Measurements from ENCODE around the gene RANBP10.
"Not testable (repeated sequence)": the region's sequence is repeated elsewhere in the genome, so short reads cannot be mapped to it uniquely, and the experiment has no call there.

The RANBP10 gene

DNA sequence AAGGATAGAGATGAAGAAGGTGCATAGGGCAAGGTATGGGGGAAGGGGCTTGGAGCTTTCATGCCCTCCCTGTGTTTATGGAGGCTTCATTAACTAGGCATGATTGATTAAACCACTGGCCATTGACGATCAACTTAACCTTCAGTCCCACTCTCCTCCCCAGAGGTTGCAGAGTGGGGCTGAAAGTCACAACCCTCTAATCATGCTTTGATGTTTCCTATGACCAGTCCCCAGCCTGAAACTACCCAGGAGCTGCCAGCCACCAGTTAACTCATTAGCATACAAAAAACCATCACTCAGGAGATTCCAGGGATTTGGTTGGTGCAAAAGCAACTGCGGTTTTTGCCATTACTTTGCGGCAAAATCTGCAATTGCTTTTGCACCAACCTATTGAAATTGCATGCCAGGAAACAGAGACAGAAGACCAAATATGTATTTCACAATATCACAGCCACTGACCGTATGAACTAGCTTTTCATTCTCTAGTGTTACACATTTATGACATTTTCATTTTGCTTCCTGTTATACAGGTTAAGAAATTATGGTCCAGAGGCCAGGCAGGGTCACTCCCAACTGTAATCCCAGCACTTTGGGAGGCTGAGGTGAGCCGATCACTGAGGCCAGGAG, 92.6 kb downstream of the RANBP10 start:
- DNase-seq (ENCODE audit: low spot score) = no peak

DNA sequence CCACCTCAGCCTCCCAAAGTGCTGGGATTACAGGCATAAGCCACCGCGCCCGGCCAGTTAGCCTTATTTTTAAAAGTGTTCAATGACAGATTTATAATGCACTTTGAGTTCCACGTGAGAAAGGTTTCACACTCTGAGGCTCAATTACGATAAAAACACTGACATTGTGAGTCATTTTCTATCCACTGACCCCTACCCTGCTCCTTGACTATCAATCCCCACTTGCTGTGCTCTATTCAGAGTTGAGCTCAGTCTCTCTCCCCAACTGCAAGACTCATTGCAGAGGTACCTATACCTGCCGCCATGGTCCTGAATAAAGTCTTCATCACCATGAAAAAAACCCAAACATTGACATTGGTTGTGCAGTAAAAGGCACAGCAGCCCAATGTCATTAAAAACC, 95.8 kb downstream of the RANBP10 start:
- no peak for DNase-seq (ENCODE audit: low spot score)

DNA sequence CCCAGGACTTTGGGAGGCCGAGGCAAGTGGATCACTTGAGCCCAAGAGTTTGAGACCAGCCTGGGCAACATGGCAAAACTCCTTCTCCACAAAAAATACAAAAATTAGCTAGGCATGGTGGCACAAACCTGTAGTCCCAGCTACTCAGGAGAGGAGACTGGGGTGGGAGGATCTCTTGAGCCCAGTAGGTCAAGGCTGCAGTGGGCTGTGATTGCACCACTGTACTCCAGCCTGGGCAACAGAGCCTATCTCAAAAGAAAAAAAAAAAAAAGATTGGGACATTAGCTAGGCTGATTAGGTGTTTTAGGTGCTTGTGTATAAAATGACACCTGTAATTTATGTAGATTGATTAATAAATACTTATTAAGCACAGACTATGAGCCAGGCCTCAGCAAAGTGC, 97.3 kb downstream of the RANBP10 start:
- DNase-seq (ENCODE audit: low spot score) = no peak

GRCh38 chr16:67708368-67708771, 98.0 kb downstream of the RANBP10 start:
- no peak for DNase-seq (ENCODE audit: low spot score)

DNA sequence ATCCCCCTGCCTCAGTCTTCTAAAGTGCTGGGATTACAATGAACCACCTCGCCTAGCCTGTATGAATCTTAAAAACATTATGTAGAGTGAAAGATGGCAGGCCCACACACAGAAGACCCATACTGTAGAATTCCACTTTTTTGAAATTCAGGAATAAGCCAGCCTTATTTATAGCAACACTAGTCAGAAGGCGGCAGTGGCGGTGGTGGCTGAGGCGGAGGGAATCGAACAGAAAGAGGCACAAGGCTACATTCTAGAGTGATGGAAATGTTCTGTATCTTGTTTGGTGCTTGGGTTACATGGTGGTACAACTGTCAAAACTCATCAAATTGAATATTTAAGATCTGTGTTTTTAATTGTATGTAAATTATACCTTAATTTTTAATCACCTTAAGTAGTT, 98.6 kb downstream of the RANBP10 start:
- no peak for DNase-seq (ENCODE audit: low spot score)

DNA sequence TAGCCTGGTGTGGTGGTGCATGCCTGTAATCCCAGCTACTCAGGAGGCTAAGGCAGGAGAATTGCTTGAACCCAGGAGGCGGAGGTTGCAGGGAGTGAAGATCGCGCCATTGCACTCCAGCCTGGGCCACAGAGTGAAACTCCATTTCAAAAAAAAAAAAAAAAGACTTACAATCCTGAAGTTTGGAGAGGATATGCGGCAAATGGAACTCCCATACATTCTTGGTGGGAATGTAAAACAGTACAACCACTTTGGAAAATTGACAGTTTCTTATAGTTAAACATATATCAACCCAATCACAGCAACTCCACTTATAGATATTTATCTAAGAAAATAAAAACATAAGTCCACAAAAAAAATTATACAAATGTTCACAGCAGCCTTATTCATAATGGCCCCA, 99.2 kb downstream of the RANBP10 start:
- no peak for DNase-seq (ENCODE audit: low spot score)

GRCh38 chr16:67704110-67704509, 102.2 kb downstream of the RANBP10 start:
- no peak for DNase-seq (ENCODE audit: low spot score)

DNA sequence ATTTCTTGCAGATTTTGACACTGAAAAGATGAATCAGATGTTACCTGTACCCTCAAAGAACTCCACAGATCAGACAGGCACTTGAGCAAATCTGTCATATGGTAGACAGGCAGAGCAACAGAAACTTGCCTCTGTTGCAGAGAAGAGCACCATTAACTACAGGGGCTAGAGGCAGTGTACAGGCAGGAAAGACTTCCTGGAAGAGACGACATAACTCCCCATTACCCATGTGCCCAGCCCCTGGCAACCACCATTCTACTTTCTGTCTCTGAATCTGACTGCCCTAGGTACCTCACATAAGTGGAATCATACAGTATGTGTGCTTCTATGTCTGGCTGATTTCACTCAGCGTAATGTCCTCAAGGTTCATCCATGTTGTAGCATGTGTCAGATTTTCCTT, 102.7 kb downstream of the RANBP10 start:
- no peak for DNase-seq (ENCODE audit: low spot score)

GRCh38 chr16:67702130-67702529, 104.2 kb downstream of the RANBP10 start:
- DNase-seq (ENCODE audit: low spot score) = no peak

GRCh38 chr16:67701420-67701819, 104.9 kb downstream of the RANBP10 start:
- DNase-seq (ENCODE audit: low spot score) = no peak

- no peak for DNase-seq (ENCODE audit: low spot score)
Measured at GRCh38 chr16:67699265-67699664, 107.1 kb downstream of the RANBP10 start.

GRCh38 chr16:67697422-67698185, 108.8 kb downstream of the RANBP10 start:
- DNase-seq (ENCODE audit: low spot score) = no peak

DNA sequence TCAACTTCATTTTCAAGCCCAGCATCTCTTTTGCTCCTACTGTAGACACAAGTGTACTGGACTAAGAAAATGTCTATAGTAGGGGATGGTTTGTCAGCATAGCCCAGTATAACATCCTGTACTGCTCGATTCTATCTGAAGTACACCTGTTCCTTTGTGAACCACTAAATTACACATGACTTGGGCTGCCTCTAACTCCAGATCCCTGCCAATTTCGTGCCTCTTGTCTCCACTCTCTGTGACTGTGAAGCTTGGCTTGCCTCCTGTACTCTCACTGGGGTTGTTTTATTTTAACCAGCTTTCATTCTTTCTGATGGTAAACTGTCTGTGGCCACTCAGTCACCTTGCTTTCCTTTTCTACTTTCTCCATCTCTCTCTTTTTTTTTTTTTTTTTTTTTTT, 111.7 kb downstream of the RANBP10 start:
- DNase-seq (ENCODE audit: low spot score) = no peak

- DNase-seq (ENCODE audit: low spot score) = not testable (repeated sequence)
Measured at GRCh38 chr16:67693517-67694285, 112.7 kb downstream of the RANBP10 start.

- DNase-seq (ENCODE audit: low spot score) = no peak
Measured at GRCh38 chr16:67685388-67686112, 120.8 kb downstream of the RANBP10 start.

DNA sequence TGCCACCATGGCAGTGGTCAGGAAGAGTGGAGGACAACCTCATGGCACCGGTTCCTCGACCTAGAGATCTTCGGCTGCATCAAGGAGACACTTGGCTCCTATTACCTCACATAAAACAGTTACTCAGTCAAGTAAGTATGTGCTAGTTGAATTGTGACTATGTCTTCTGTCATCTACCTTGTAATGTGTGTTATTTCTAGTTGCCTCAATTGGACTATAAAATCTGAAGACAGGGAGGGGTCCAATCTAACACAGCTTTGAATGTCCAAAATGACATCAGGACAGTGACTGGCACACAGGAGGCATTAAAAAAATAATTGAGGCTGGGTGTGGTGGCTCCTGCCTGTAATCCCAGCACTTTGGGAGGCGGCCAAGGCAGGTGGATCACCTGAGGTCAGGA, 122.6 kb downstream of the RANBP10 start:
- no peak for DNase-seq (ENCODE audit: low spot score)

DNA sequence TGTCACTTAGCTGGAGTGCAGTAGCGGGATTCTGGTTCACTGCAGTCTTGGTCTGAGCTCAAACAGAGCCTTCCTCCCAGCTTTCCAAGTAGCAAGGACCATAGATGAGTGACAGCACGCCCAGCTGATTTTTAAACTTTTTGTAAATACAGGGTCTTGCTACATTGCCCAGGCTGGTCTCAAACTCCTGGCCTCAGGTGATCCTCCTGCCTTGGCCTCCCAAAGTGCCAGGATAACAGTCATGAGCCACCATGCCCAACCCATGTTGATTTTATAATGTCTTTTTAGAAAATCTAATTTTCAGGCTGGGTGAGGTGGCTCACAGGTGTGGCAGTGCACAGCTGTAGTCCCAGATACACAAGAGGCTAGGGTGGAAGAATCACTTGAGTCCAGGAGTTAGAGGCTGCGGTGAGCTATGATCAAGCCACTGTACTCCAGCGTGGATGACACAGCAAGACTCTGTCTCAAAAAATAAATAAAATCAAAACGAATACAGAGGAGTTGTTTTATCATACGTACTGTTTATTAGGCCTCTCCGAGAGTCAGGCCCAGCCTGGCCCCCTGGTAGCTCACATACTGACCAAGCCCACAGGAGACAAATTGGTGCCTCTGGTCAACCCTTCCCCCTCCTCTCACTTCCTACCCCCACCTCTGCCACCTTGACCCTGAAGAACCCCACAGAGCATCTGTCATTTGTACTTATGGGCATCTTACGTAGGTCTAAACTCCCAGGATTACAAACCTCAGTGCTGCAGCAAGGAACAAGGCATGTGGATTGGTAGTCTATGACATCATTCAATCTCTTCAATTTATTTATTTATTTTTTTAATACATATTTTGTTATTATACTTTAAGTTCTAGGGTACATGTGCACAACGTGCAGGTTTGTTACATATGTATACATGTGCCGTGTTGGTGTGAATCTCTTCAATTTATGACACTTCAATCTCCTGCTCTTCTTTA, 126.1 kb downstream of the RANBP10 start:
- no peak for DNase-seq (ENCODE audit: low spot score)

- no peak for DNase-seq (ENCODE audit: low spot score)
Measured at GRCh38 chr16:67678354-67679023, 127.9 kb downstream of the RANBP10 start.

DNA sequence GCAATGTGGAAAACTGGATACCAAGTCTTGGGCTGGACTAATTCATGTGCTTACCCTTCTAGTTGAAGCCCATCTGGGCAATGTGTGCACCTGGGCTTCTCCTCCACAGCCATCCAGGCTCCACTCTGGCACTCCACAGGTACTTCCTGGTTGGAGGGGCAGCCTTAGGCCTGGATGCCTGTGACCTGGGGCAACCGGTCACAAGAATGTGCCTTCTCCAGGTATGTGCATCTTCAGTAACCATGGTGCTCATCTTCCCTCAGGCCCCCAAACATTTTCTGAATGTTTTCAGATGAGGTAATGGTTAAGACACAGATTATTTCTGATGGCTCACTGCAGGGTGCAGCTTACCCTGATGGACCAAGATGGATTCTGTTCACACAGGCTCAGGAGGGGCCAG, 128.6 kb downstream of the RANBP10 start:
- DNase-seq (ENCODE audit: low spot score) = no peak

GRCh38 chr16:67676939-67677338, 129.4 kb downstream of the RANBP10 start:
- no peak for DNase-seq (ENCODE audit: low spot score)

DNA sequence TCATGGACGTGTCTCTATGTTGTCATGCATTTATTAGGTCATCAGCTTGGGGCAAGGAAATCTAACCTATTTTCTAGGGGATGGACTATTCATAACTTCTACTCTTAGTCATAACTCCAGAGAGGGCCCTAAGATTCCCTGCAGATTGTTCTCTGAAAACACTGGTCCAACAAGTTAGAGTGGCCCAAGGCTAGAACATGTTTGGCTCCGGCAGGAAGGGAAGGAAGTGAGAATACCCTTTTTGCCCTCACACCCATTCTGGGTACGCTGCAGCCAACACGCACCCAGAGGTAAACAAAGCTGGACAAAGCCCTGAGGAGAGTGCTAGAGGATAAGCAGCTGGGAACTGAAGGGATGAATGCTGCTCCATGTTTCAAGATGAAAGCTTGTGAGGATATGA, 129.8 kb downstream of the RANBP10 start:
- no peak for DNase-seq (ENCODE audit: low spot score)

All from hepatic stellate cell (primary cell).